Putamen (tissue), 1 donor: ENCODE measurements around the gene FANCI.

Experiments used
- DNase-seq: peaks from one replicate; pipeline ENCODE4 v3.0.0-alpha.2; 2016; ENCODE audit warnings: low spot score

Gene FANCI

DNA sequence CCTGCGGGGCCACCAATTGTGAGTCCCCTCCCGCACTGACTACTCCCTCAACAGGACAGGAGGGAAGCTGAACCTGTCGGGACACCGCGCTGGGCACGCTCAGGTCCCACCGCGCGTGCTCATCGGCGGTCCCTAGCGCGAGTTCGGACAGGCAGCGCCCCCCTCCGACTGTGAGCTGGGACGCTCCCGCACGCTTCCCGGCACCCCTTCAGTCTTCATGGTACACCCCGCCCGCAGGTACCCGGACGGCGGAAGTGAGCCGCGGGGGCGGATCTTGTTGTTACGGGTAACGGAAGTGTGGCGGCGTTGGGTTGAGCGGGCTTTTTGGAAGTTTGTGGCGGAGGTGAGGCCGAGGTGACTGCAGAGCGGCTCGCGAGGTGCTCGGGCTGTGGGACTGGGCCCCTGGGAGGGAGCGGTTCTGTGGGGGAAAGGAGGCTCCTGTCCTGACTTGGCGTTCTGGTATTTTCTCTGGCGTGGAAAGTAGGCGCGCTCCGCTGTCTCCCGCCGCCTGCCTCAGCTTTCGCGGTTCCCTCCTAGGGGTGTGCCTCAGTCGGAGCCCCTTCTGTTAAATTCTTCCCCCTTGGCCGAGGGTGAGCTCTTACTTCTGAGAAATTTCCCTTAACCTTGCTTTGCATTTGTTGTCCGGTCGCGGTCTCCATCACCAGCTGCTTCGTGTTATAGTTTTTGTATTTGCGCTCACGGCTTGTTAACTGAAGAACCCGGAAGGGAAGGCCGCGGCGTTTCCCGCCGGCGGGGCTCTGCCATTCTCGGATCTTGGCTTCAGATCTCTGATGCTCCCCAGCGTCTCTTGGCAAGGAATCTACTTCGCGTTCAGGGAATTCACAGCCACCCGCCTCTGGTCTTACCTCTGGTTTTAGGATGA lies at the start of gene FANCI:
FANCI (plus strand) TSS at position 289 of the 883 bp plus-strand sequence. CDS start 3,669 bp downstream, outside the sequence.
- DNase-seq = peak; percentile 92

- DNase-seq = peak; percentile 69
Measured at GRCh38 chr15:89194608-89195007, 49.2 kb upstream of the FANCI start.

GRCh38 chr15:89195836-89196235 lies 47.9 kb upstream of the FANCI start:
- no peak for DNase-seq

DNA sequence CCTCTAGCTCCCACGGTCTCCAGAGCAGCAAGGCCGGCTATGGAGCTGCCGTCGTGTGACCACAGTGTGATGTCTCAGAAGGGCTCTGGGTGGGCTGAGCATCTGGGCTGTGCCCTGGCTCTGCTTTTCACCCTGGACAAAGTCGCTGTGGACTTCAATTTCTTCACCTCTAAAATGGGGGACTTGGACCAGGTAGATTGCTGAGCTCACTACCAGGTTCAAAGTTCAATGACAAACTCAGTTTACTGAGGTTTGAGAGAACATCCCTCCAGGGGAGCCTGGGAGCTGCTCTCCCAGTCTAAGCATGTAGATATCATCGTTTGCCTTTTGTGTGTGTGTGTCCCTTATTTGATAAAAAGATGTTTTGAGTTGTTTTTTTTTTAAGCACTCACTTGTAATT lies 47.5 kb upstream of the FANCI start:
- no peak for DNase-seq

DNA sequence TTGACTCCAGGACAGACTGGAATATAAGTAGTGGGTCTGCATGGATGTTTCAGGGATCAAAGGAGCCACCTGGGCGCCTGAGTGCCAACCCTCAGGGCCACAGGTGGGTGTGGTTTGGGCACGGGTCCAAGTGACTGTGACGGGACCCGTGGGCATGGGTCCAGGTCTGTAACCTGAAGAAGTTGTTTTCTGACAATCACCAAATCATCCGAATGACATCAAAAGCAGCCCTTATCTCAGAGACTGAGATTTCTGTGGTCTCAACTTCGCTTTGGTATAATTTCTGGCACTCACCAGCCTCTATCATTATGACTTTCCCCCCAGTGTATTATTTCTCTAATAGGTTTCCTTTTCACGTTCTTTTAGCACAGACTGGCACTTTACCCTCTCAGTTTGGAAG lies 46.8 kb upstream of the FANCI start:
- no peak for DNase-seq

GRCh38 chr15:89197503-89197971 lies 46.2 kb upstream of the FANCI start:
- peak; percentile 94 for DNase-seq

DNA sequence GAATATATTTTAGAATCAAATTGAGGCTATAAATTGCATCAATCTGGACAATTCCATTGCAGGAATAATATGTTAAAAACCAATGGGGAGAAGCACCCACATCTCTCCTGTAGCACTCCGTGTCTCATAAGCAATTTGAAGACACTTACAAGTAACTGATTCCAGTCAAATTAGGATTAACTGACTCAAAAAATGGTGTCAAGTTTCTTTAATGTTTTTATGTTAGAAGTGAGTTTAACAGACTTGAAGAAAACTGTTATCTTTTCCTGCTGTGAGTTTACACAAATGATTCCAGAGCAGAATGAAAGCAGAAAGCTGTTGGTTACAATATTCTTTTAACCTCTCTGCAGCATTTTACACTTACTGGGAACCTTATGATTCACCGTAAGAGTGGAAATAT lies 45.6 kb upstream of the FANCI start:
- no peak for DNase-seq

DNA sequence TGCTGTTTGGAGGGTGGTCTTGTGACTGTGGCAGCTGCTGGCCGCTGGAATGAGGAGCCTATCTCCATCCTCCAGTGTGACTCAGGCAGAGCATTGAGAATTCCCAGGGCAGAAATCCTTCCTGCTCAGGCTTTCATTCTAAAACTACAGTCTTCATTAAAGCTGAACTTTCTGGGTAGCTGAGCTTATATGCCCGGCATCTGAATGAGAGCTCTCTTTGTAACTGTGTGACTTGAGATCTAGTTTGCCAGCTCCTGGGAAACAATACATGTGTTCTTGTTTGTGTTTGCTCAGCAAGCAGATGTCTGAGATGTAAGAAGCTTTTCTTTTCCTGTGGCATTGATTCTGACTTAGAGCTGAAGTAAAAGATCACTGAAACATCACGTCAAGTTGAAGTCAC lies 44.8 kb upstream of the FANCI start:
- DNase-seq = peak; percentile 87

DNA sequence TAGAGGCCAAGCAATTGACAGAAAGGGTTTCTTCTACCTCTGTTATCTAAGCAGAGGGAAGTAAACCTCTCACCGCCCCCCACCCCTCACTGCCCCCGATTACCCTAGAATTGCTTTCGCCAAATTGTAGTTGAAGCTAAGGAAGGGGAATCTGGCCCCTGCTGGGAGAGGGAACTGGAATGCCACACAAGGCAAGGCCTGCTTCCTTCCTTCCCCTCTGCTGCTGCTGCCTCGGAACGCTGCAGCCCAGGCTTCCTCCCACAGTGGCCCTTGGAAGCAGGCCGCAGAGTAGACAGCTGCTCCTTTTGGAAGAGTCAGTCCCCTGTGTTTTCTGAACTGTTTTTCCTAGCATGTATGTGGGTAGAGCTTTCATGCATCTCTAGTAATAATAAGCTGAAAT lies 44.0 kb upstream of the FANCI start:
- DNase-seq = peak; percentile 45

- no peak for DNase-seq
Measured at GRCh38 chr15:89200182-89200581, 43.6 kb upstream of the FANCI start.

- DNase-seq = no peak
Measured at GRCh38 chr15:89201465-89202005, 42.2 kb upstream of the FANCI start.

DNA sequence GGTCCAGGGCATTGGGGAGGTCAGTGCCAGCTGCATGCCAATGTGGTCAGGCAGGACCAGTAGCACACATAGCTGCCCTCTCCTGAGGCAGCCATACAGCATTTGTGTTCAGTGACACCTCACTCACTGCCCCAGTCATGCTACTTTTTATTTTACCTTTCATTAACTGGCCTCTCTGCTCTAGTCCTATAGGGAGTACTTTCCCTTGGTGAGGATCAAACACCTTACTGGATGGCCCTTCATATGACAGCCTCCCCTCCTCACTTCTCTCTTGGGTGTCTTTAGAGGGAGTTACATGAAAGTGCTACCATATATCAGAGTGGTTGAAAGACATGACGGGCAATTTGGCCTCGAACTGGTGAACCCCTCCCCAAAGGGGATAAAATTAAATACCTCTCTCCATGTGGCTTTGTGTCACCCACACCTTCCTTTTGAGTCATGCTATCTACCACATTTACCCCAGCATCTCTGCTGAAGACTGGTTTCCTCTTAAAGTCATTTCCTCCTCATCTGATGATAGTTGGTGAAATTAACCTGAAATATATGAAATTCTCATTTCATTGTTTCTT lies 40.0 kb upstream of the FANCI start:
- no peak for DNase-seq

DNA sequence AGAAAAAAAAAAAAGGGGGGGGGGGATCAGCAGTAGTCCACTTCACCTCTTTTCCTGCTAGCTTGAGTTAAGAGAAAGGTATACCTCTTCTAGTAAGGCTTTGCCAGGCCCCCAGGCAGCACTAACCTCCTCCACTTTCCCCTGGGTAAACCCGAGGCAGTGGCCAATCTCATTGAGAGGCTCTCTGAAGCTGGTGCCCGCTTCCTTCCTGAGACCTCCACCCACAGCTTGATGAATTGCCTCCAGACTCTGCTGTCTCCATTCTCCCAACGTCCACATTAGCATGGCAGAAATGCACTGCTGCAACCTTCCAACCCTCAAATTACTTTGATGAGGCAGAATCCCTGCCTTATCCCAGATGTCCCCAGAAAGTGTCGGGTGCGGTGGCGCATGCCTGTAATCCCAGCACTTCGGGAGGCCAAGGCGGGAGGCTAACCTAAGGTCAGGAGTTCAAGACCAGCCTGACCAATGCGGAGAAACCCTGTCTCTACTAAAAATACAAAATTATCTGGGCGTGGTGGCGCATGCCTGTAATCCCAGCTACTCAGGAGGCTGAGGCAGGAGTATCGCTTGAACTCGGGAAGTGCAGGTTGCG lies 37.7 kb upstream of the FANCI start:
- no peak for DNase-seq

DNA sequence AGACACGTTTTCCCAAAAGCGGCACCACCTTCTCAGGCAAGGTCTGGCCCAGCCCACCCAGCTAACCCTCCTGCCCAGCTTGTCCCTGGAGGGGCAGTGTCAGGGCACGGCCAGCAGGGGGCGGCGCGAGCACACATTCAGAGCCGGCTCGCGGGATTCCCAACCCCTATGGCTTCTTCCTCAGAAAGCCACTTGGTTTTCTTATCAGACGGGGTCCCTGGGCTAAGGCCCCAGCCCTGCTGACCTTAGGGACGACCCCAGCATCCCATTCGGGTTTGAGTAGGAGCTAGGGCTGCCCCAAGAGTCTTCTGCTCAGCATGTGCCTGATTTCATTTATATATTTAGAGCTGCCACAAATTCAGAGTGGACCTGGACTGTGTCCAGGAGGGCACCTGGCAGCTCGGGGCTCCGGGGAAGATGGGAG lies 36.9 kb upstream of the FANCI start:
- DNase-seq = peak; percentile 72

- DNase-seq = no peak
Measured at GRCh38 chr15:89208256-89208655, 35.5 kb upstream of the FANCI start.

DNA sequence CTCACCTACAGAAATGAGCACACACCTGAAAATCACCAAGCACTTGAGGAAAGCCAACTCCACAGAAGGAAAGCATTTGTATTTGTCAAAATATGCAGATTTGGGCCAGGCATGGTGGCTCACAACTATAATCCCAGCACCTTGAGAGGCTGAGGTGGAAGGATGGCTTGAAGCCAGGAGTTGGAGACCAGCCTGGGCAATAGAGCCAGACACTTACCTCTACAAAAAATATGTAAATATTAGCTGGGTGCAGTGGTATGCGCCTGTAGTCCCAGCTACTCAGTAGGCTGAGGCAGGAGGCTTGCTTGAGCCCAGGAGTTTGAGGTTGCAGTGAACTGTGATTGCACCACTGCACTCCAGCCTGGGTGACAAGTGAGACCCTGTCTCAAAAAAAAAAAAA lies 34.7 kb upstream of the FANCI start:
- no peak for DNase-seq

DNA sequence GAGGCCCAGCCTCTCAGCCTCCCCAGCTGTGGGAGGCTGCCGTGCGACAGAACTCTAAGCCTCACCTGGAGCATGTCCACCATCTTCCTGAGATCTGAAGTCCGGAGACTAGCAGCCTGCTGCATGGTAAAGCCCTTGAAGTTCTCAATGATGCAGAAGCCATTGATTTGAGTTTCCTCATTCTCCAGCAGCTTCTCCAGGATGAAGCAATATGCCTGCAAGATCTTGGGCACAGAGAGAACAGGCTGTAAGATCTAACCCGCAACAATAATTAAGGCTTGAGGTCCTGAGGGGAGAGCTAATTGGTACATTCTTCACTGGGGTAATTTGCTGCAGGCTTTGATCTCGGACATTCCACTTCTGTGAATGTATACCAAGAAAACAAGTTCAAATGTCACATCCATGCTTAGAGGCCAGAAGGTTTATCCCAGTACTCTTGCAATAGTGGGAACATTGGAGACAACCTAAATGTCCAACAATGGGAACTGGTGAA lies 32.1 kb upstream of the FANCI start:
- no peak for DNase-seq

DNA sequence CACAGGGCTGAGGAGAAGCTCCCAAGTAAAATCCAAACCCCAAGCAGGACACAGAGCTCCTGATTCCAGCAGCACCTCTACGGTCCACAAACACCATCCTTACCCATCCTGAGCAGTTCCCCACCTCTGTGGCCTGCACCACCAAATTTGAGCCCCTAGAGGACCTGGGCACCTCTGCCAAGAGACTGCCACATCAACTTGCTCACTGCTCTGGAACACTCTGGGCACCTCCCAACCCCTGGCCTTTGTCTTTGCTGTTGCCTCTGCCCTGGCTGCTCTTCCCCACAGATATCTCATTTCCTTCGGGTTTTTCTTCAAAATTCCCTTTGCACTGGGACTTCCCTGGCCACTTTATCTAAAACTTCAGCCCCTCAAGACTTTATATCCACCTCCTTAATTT lies 28.2 kb upstream of the FANCI start:
- no peak for DNase-seq

- DNase-seq = no peak
Measured at GRCh38 chr15:89217031-89217430, 26.7 kb upstream of the FANCI start.

DNA sequence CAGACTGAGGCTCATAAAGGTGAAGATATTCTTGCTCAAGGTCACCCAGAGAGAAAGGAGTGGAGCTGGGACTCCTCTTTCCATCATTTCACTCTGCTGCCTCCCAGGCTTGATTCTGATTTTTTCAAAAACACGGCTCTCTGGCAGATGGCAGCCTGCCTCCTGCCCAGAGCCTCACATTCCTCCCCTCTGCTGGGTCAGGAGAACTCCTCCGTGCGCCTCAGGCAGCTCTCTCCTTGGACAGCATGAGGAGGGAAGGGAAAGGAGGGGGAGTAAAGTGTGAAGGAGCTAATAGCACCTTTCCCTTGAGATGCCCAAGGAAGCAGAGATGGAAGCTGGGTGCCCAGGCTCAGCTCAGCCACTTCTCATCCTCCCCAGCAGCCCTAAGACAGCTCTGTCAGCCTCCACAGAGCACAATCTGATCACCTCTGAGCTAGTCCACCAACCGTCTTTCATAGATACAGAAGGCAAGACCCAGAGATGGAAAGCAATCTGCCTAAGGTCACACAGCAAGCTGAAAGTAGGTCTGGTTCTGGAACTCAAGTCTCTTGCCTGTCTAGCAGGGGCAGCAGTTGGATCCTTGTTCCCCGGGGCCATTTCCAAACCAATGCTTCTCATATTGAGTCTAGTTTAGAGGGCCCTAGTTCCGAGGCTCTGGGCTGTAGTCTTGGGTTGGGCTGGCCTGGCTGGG lies 25.9 kb upstream of the FANCI start:
- no peak for DNase-seq

GRCh38 chr15:89218531-89218930 lies 25.2 kb upstream of the FANCI start:
- no peak for DNase-seq

DNA sequence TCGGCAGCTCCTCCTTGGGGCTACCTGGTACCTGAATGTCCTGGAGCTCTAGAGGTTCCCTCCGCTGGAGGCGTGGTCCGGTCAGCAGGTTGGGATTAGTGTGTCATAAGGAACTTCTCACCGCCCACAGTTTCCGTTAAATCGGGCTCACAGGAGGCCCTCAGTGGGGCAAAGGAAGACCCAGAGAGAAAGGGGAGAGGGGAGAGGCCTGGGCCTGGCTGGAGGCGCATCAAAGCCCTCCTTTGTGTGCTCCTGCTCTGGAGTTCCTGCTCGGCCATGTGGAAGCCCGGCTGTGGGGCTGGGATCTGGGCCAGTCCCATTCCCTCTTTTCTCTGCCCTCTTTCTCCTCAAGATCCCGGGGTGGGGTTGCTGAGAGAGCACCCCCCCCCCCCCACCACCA lies 22.2 kb upstream of the FANCI start, which contains the start of gene RLBP1:
RLBP1 (minus strand) TSS at position 37 of the 400 bp plus-strand sequence. CDS start 2,604 bp downstream, outside the sequence.
- peak; percentile 34 for DNase-seq
